SK-N-SH treated with all-trans-retinoic acid at 6 μM for 48 hours (cell line): Measurements from ENCODE around the gene ZBTB7B.

ENCODE experiments used
- ESRRG ChIP-seq: fragments of 250-450 bp; sonication (Bioruptor Pico); IDR thresholded peaks from 2 replicates; pipeline ENCODE4 v1.6.1; 2021; ENCODE audit warnings: mild to moderate bottlenecking
- ISL1 ChIP-seq: fragments of 250-450 bp; sonication (Bioruptor Pico); IDR thresholded peaks from 2 replicates; pipeline ENCODE4 v2.1.2; 2022; ENCODE audit warnings: mild to moderate bottlenecking, moderate library complexity
- OSR1 ChIP-seq: fragments of 250-450 bp; sonication (Bioruptor Pico); IDR thresholded peaks from 2 replicates; pipeline ENCODE4 v1.8.0; 2022; ENCODE audit warnings: moderate library complexity, mild to moderate bottlenecking, inconsistent platforms
- PPARA ChIP-seq: fragments of 250-450 bp; sonication (Bioruptor Pico); IDR thresholded peaks from 2 replicates; pipeline ENCODE4 v1.5.0; 2020; ENCODE audit warnings: mild to moderate bottlenecking, borderline replicate concordance
- RARB ChIP-seq: fragments of 250-450 bp; sonication (Bioruptor Pico); IDR thresholded peaks from 2 replicates; pipeline ENCODE4 v1.8.0; 2021; ENCODE audit warnings: mild to moderate bottlenecking, moderate library complexity
- SNAI2 ChIP-seq: fragments of 250-450 bp; sonication (Bioruptor Pico); IDR thresholded peaks from 2 replicates; pipeline ENCODE4 v1.5.0; 2020; ENCODE audit warnings: mild to moderate bottlenecking, moderate library complexity
- TCF4 ChIP-seq: fragments of 250-450 bp; sonication (Bioruptor Pico); IDR thresholded peaks from 2 replicates; pipeline ENCODE4 v1.8.0; 2021; ENCODE audit warnings: mild to moderate bottlenecking, moderate library complexity, borderline replicate concordance
- ZFP3 ChIP-seq: fragments of 250-450 bp; sonication (Bioruptor Pico); IDR thresholded peaks from 2 replicates; pipeline ENCODE4 v1.5.0; 2020; ENCODE audit warnings: mild to moderate bottlenecking, moderate library complexity
- ZFP30 ChIP-seq: fragments of 450-650 bp; formaldehyde crosslinking; IDR thresholded peaks from 2 replicates; pipeline ENCODE4 v1.5.0; 2022; ENCODE audit warnings: mild to moderate bottlenecking, moderate library complexity
- TF ChIP-seq, protein P1 (sequence below): fragments of 250-450 bp; sonication (Bioruptor Pico); IDR thresholded peaks from 2 replicates; pipeline ENCODE4 v1.5.1; 2020; ENCODE audit warnings: low read depth, mild to moderate bottlenecking, moderate library complexity
- TF ChIP-seq, protein P2 (sequence below): fragments of 250-450 bp; sonication (Bioruptor Pico); IDR thresholded peaks from 2 replicates; pipeline ENCODE4 v1.8.0; 2021; ENCODE audit warnings: low read depth, mild to moderate bottlenecking, moderate library complexity, borderline replicate concordance
- TF ChIP-seq, protein P3 (sequence below): fragments of 250-450 bp; sonication (Bioruptor Pico); IDR thresholded peaks from 2 replicates; pipeline ENCODE4 v1.8.0; 2020; ENCODE audit warnings: mild to moderate bottlenecking, moderate library complexity, borderline replicate concordance
- TF ChIP-seq, protein P4 (sequence below): fragments of 250-450 bp; sonication (Bioruptor Pico); IDR thresholded peaks from 2 replicates; pipeline ENCODE4 v1.5.0; 2020; ENCODE audit warnings: mild to moderate bottlenecking, moderate library complexity

DNA sequence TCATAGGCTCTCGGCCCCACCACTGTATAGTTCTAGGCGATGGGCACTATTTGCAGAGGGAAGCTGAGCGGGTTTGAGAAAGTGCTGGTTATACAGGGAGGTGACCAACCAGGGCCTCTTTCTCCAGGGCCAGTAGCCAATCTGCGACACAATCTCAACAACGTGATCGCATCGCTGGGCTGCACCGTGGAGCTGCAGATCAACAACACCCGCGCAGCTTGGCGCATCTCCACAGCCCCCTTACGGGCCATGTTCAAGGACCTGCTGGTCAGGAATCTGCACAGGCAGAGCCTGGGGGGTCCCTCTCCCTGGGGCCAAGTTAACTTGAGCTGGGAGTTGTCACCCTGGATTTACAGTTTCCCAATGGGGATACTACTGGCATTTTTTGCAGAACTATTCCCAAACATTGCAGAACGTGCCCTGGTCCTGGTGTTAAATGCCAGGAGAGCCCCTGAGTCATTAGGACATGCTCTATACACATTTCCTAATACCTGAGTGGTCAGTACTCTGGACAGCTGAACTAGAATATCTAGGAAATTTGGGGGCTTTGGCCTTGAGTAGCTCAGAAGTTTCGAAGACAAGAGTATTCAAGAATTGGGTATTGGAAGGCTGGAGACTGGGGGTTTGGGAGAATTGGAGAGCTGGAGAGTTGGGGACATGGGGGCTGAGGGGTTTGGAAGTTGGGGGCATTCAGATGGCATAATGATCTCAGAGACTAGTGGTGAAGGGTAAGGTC is 37.9 kb downstream of the ZBTB7B start:
- no peak for TF ChIP-seq PPARA (CRISPR knock-in tag)
- TF ChIP-seq RARB (CRISPR knock-in tag), result no peak
- TF ChIP-seq SNAI2, result no peak
- TF ChIP-seq, protein P1, sequence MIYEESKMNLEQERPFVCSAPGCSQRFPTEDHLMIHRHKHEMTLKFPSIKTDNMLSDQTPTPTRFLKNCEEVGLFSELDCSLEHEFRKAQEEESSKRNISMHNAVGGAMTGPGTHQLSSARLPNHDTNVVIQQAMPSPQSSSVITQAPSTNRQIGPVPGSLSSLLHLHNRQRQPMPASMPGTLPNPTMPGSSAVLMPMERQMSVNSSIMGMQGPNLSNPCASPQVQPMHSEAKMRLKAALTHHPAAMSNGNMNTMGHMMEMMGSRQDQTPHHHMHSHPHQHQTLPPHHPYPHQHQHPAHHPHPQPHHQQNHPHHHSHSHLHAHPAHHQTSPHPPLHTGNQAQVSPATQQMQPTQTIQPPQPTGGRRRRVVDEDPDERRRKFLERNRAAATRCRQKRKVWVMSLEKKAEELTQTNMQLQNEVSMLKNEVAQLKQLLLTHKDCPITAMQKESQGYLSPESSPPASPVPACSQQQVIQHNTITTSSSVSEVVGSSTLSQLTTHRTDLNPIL, result no peak
- TF ChIP-seq, protein P2, sequence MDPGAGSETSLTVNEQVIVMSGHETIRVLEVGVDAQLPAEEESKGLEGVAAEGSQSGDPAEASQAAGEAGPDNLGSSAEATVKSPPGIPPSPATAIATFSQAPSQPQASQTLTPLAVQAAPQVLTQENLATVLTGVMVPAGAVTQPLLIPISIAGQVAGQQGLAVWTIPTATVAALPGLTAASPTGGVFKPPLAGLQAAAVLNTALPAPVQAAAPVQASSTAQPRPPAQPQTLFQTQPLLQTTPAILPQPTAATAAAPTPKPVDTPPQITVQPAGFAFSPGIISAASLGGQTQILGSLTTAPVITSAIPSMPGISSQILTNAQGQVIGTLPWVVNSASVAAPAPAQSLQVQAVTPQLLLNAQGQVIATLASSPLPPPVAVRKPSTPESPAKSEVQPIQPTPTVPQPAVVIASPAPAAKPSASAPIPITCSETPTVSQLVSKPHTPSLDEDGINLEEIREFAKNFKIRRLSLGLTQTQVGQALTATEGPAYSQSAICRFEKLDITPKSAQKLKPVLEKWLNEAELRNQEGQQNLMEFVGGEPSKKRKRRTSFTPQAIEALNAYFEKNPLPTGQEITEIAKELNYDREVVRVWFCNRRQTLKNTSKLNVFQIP (CRISPR knock-in tag), result no peak
- no peak for TF ChIP-seq ZFP30 (CRISPR knock-in tag)
- TF ChIP-seq ZFP3 (CRISPR knock-in tag), result no peak
- TF ChIP-seq TCF4 (CRISPR knock-in tag), result no peak
- TF ChIP-seq, protein P3, sequence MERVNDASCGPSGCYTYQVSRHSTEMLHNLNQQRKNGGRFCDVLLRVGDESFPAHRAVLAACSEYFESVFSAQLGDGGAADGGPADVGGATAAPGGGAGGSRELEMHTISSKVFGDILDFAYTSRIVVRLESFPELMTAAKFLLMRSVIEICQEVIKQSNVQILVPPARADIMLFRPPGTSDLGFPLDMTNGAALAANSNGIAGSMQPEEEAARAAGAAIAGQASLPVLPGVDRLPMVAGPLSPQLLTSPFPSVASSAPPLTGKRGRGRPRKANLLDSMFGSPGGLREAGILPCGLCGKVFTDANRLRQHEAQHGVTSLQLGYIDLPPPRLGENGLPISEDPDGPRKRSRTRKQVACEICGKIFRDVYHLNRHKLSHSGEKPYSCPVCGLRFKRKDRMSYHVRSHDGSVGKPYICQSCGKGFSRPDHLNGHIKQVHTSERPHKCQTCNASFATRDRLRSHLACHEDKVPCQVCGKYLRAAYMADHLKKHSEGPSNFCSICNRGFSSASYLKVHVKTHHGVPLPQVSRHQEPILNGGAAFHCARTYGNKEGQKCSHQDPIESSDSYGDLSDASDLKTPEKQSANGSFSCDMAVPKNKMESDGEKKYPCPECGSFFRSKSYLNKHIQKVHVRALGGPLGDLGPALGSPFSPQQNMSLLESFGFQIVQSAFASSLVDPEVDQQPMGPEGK (CRISPR knock-in tag), result no peak
- no peak for TF ChIP-seq ISL1 (CRISPR knock-in tag)
- no peak for TF ChIP-seq ESRRG (CRISPR knock-in tag)
- TF ChIP-seq, protein P4, sequence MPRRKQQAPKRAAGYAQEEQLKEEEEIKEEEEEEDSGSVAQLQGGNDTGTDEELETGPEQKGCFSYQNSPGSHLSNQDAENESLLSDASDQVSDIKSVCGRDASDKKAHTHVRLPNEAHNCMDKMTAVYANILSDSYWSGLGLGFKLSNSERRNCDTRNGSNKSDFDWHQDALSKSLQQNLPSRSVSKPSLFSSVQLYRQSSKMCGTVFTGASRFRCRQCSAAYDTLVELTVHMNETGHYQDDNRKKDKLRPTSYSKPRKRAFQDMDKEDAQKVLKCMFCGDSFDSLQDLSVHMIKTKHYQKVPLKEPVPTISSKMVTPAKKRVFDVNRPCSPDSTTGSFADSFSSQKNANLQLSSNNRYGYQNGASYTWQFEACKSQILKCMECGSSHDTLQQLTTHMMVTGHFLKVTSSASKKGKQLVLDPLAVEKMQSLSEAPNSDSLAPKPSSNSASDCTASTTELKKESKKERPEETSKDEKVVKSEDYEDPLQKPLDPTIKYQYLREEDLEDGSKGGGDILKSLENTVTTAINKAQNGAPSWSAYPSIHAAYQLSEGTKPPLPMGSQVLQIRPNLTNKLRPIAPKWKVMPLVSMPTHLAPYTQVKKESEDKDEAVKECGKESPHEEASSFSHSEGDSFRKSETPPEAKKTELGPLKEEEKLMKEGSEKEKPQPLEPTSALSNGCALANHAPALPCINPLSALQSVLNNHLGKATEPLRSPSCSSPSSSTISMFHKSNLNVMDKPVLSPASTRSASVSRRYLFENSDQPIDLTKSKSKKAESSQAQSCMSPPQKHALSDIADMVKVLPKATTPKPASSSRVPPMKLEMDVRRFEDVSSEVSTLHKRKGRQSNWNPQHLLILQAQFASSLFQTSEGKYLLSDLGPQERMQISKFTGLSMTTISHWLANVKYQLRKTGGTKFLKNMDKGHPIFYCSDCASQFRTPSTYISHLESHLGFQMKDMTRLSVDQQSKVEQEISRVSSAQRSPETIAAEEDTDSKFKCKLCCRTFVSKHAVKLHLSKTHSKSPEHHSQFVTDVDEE (CRISPR knock-in tag), result no peak
- TF ChIP-seq OSR1 (CRISPR knock-in tag), result no peak
